ENCODE results near the gene GPATCH2L.

The GPATCH2L gene

GRCh38 chr14:76113691-76114090 is 38.0 kb upstream of the GPATCH2L start:
- CTCF ChIA-PET, result interaction anchor here (0.6 kb wide), 1 partner anchor 244 kb away, joined by 3 read pairs; no protein-coding TSS in a partner anchor
- 0 out of 2 replicates have a peak, but pooled peaks cover 2% of the 10 kb centered on the region for H3K4me1 ChIP-seq (ENCODE audit: control insufficient read depth, insufficient read depth, low read length)
- H3K9me3 ChIP-seq (ENCODE audit: control insufficient read depth, insufficient read depth, low read depth, low read length), result no peaks in the 10 kb centered on the region
- no peak overlapping the region for H3K27ac ChIP-seq (ENCODE audit: extremely low read depth, low read depth, low read length)
- no peak overlapping the region for H3K4me3 ChIP-seq (ENCODE audit: low read depth, low read length)
- POLR2A ChIA-PET, result interaction anchor here (1.3 kb wide), 1 partner anchor 14 kb away, joined by 3 read pairs; no protein-coding TSS in a partner anchor
- TF ChIP-seq ZNF416 (tag by site-specific recombination; IDR thresholded peaks at IDR 0.05) (no peak), KLF10 (tag by site-specific recombination; IDR thresholded peaks at IDR 0.05) (no peak), ZNF426 (tag by site-specific recombination; IDR thresholded peaks at IDR 0.05) (no peak), ZNF214 (tag by site-specific recombination; IDR thresholded peaks at IDR 0.05; ENCODE audit: borderline replicate concordance) (no peak), ZNF600 (tag by site-specific recombination; IDR thresholded peaks at IDR 0.05) (no peak), ZIC2 (tag by site-specific recombination; IDR thresholded peaks at IDR 0.05) (no peak), ZNF362 (tag by site-specific recombination; IDR thresholded peaks at IDR 0.05) (no peak), KLF9 (tag by site-specific recombination; IDR thresholded peaks at IDR 0.05; ENCODE audit: low read depth) (no peak), ZNF530 (tag by site-specific recombination; IDR thresholded peaks at IDR 0.05; ENCODE audit: low read depth) (no peak), ZNF174 (tag by site-specific recombination; IDR thresholded peaks at IDR 0.05) (no peak)
- TF ChIP-seq, protein P1, sequence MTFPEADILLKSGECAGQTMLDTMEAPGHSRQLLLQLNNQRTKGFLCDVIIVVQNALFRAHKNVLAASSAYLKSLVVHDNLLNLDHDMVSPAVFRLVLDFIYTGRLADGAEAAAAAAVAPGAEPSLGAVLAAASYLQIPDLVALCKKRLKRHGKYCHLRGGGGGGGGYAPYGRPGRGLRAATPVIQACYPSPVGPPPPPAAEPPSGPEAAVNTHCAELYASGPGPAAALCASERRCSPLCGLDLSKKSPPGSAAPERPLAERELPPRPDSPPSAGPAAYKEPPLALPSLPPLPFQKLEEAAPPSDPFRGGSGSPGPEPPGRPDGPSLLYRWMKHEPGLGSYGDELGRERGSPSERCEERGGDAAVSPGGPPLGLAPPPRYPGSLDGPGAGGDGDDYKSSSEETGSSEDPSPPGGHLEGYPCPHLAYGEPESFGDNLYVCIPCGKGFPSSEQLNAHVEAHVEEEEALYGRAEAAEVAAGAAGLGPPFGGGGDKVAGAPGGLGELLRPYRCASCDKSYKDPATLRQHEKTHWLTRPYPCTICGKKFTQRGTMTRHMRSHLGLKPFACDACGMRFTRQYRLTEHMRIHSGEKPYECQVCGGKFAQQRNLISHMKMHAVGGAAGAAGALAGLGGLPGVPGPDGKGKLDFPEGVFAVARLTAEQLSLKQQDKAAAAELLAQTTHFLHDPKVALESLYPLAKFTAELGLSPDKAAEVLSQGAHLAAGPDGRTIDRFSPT (tag by site-specific recombination; IDR thresholded peaks at IDR 0.05), result no peak
- no peaks in the 10 kb centered on the region for H3K36me3 ChIP-seq (ENCODE audit: control insufficient read depth in 2 of 2, insufficient read depth in 1 of 2, low read length in 2 of 2)

- H3K9me3 ChIP-seq (ENCODE audit: control insufficient read depth, insufficient read depth, low read depth, low read length), result no peaks in the 10 kb centered on the region
- ChIA-PET CTCF (interaction anchor here (0.7 kb wide), 2 partner anchors 169 to 377 kb away, joined by 3 to 4 read pairs; no protein-coding TSS in a partner anchor), POLR2A (no interaction called here)
- TF ChIP-seq ZNF433 (tag by site-specific recombination; IDR thresholded peaks at IDR 0.05; ENCODE audit: low read depth), result no peak
- no peak for TF ChIP-seq ZNF174 (tag by site-specific recombination; IDR thresholded peaks at IDR 0.05)
- no peak for TF ChIP-seq BCL11A (tag by site-specific recombination; IDR thresholded peaks at IDR 0.05; ENCODE audit: low read depth)
- no peak for TF ChIP-seq ZNF558 (tag by site-specific recombination; IDR thresholded peaks at IDR 0.05)
- TF ChIP-seq ZBTB48 (tag by site-specific recombination; IDR thresholded peaks at IDR 0.05), result no peak
- TF ChIP-seq ZNF785 (tag by site-specific recombination; IDR thresholded peaks at IDR 0.05), result no peak
- TF ChIP-seq ZNF157 (tag by site-specific recombination; IDR thresholded peaks at IDR 0.05), result no peak
- TF ChIP-seq ZNF341 (tag by site-specific recombination; IDR thresholded peaks at IDR 0.05; ENCODE audit: low read depth), result no peak
- TF ChIP-seq ZNF133 (tag by site-specific recombination; IDR thresholded peaks at IDR 0.05), result no peak
- TF ChIP-seq, protein P2, sequence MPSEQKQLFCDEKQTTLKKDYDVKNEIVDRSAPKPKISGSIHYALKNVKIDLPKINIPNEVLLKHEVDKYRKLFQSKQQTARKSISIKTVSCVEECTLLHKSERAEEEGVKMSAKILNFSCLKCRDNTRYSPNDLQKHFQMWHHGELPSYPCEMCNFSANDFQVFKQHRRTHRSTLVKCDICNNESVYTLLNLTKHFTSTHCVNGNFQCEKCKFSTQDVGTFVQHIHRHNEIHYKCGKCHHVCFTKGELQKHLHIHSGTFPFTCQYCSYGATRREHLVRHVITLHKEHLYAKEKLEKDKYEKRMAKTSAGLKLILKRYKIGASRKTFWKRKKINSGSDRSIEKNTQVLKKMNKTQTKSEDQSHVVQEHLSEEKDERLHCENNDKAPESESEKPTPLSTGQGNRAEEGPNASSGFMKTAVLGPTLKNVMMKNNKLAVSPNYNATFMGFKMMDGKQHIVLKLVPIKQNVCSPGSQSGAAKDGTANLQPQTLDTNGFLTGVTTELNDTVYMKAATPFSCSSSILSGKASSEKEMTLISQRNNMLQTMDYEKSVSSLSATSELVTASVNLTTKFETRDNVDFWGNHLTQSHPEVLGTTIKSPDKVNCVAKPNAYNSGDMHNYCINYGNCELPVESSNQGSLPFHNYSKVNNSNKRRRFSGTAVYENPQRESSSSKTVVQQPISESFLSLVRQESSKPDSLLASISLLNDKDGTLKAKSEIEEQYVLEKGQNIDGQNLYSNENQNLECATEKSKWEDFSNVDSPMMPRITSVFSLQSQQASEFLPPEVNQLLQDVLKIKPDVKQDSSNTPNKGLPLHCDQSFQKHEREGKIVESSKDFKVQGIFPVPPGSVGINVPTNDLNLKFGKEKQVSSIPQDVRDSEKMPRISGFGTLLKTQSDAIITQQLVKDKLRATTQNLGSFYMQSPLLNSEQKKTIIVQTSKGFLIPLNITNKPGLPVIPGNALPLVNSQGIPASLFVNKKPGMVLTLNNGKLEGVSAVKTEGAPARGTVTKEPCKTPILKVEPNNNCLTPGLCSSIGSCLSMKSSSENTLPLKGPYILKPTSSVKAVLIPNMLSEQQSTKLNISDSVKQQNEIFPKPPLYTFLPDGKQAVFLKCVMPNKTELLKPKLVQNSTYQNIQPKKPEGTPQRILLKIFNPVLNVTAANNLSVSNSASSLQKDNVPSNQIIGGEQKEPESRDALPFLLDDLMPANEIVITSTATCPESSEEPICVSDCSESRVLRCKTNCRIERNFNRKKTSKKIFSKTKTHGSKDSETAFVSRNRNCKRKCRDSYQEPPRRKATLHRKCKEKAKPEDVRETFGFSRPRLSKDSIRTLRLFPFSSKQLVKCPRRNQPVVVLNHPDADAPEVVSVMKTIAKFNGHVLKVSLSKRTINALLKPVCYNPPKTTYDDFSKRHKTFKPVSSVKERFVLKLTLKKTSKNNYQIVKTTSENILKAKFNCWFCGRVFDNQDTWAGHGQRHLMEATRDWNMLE (tag by site-specific recombination; conservative IDR thresholded peaks at IDR 0.05; ENCODE audit: low read depth), result no peak
- TF ChIP-seq, protein P3, sequence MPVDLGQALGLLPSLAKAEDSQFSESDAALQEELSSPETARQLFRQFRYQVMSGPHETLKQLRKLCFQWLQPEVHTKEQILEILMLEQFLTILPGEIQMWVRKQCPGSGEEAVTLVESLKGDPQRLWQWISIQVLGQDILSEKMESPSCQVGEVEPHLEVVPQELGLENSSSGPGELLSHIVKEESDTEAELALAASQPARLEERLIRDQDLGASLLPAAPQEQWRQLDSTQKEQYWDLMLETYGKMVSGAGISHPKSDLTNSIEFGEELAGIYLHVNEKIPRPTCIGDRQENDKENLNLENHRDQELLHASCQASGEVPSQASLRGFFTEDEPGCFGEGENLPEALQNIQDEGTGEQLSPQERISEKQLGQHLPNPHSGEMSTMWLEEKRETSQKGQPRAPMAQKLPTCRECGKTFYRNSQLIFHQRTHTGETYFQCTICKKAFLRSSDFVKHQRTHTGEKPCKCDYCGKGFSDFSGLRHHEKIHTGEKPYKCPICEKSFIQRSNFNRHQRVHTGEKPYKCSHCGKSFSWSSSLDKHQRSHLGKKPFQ (tag by site-specific recombination; IDR thresholded peaks at IDR 0.05), result no peak
- TF ChIP-seq, protein P4, sequence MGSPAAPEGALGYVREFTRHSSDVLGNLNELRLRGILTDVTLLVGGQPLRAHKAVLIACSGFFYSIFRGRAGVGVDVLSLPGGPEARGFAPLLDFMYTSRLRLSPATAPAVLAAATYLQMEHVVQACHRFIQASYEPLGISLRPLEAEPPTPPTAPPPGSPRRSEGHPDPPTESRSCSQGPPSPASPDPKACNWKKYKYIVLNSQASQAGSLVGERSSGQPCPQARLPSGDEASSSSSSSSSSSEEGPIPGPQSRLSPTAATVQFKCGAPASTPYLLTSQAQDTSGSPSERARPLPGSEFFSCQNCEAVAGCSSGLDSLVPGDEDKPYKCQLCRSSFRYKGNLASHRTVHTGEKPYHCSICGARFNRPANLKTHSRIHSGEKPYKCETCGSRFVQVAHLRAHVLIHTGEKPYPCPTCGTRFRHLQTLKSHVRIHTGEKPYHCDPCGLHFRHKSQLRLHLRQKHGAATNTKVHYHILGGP (tag by site-specific recombination; IDR thresholded peaks at IDR 0.05), result no peak
- TF ChIP-seq, protein P5, sequence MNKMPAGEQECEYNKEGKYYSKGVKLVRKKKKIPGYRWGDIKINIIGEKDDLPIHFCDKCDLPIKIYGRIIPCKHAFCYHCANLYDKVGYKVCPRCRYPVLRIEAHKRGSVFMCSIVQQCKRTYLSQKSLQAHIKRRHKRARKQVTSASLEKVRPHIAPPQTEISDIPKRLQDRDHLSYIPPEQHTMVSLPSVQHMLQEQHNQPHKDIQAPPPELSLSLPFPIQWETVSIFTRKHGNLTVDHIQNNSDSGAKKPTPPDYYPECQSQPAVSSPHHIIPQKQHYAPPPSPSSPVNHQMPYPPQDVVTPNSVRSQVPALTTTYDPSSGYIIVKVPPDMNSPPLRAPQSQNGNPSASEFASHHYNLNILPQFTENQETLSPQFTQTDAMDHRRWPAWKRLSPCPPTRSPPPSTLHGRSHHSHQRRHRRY (tag by site-specific recombination; IDR thresholded peaks at IDR 0.05), result no peak
- 0 out of 2 replicates have a peak, but pooled peaks cover 2% of the 10 kb centered on the region for H3K4me1 ChIP-seq (ENCODE audit: control insufficient read depth, insufficient read depth, low read length)
- H3K27ac ChIP-seq (ENCODE audit: extremely low read depth, low read depth, low read length), result no peak overlapping the region
- no peak overlapping the region for H3K4me3 ChIP-seq (ENCODE audit: low read depth, low read length)
- no peaks in the 10 kb centered on the region for H3K36me3 ChIP-seq (ENCODE audit: control insufficient read depth in 2 of 2, insufficient read depth in 1 of 2, low read length in 2 of 2)
Measured at GRCh38 chr14:76115010-76115422, 36.7 kb upstream of the GPATCH2L start.
